MV-4-11 (cell line): Measurements from ENCODE around the gene CBX2.
"Not testable (repeated sequence)": the region's sequence is repeated elsewhere in the genome, so short reads cannot be mapped to it uniquely, and the experiment has no call there.

Experiments
- DNase-seq: peaks from one replicate; lab custom pipeline; 2025; lab: John Stamatoyannopoulos, UW

CBX2 gene

GRCh38 chr17:79769570-79770506 is 8.1 kb upstream of the CBX2 start:
- DNase-seq, result no peak

DNA sequence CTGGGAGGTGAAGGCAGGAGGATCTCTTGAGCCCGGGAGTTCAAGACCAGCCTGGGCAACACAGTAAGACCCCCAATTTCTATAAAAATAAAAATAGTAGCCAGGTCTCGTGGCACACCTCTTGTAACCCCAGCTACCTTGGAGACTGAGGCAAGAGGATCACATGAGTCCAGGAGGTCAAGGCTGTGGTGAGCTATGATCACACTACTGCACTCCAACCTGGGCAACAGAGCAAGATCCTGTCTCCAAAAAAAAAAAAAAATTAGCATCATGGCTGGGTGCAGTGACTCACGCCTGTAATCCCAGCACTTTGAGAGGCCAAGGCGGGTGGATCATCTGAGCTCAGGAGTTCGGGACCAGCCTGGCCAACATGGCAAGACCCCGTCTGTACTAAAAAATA is 6.7 kb upstream of the CBX2 start:
- DNase-seq, result no peak

DNA sequence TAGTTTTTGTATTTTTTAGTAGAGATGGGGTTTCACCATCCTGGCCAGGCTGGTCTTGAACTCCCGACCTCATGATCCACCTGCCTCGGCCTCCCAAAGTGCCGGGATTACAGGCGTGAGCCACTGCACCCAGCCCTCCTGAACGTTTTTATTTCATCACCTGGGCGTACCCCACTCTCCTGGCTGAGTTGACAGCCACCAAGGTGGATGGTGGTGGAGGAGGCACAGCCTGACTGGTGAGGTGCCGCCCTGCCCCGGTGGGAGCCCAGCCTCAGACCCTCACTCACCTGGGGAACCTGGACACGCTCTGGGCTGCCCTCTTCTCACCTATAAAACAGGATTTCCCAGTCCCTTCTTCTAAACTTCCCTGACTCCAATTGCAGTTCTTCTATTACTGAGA is 5.2 kb upstream of the CBX2 start:
- not testable (repeated sequence) for DNase-seq

- no peak for DNase-seq
Observed at GRCh38 chr17:79774561-79774975, 3.4 kb upstream of the CBX2 start.

DNA sequence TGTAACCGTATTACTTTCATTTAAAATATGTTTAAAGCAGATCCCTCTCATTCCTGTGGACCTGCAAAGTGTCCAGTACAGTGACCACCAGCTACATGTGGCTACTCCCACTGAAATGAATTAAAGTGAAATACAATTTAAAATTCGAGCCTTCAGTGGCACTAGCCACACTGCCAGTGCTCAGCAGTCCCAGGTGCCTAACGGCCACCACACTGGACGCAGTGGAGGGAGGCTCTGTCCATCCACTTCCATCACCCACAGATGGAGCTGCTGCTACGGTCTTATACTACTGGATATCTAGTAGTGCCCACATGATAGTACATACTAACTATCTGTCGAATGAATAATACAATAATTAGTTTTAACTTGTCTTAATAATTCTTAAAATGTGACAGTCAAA is 2.3 kb upstream of the CBX2 start:
- no peak for DNase-seq

GRCh38 chr17:79776376-79777119 is 1.4 kb upstream of the CBX2 start:
- no peak for DNase-seq

GRCh38 chr17:79777120-79777893 is 641 bp upstream of the CBX2 start:
- DNase-seq, result peak; percentile 43

DNA sequence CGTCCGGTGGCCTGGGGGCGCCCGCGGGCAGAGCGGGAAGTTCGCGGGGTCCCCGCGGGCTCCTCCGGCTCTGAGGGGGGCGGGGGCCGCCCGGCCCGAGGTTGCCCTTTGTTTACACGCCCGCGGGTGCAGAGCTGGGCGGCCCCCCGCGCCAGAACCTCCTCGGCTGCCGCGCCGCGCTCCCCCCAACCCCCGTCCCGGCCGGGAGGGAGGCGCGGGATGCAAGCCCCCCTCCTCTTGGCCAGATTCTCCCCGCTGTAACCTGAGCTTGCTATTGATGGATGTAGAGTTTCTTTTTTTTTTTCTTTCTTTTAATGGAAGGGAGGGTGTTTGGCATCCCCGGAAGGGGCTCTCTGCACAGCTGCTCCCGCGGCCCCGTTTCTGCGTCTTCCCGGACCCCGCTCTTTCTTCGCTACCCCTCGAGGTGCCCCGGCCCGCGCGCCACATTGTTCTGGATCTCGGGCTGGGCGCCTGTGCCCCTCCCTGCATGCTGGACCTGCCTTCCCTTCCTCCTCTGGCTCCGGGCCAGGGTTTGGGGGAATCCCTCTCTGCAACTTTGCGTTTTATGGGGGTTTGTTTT is 646 bp downstream of the CBX2 start:
- DNase-seq, result no peak

DNA sequence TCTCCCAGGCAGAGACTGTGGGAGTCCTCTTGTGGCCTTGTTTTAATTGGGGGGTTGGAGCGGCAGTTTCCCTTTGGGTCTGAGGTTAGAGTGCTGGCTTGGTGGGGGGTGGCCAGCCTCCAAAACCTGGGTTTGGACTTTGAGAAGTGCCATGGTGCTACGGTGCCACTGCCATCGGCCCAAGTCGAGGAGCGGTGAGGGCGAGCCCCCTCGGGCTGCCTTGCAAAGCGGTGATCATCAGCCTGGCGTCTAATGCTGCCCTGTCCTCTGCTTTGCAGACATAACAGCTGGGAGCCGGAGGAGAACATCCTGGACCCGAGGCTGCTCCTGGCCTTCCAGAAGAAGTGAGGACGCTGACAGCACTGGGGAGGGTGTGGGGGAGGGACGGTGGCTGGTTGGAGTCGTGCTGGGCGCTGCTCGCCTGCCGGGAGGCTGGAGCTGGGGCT is 1.2 kb downstream of the CBX2 start:
- no peak for DNase-seq

DNA sequence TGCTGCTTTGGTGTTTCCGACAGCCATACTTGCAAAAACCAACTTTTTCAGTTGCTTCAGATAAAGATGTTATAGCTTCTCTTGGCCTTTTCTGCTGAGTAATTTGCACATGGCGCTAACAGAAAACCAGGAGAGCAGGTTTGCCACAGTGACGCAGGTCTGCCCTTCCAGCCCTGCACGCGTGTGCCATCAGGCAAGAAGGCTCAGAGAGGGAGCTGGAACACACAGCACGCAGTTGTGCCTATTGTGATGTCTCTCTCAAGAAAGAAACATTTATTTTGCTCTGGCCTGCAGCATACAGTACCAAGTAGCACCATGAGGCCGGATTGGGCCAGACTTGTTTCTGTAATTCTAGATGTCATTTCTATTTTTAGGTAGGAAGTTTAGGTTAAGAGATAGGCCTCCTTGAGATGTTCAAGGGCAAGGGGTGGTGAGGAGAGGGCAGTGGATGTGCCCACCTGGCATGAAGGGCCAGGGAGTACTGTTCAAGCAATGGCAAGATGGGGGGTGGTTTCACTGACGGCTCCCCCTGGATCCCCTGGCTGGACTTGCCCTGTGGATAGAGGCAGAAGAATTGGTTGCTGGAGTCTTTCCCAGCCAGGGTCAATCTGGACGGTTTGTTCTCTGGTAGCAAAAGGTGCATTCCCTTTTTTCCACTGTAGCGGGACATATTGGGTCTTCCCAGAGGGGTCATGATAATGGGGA is 1.9 kb downstream of the CBX2 start:
- no peak for DNase-seq

DNA sequence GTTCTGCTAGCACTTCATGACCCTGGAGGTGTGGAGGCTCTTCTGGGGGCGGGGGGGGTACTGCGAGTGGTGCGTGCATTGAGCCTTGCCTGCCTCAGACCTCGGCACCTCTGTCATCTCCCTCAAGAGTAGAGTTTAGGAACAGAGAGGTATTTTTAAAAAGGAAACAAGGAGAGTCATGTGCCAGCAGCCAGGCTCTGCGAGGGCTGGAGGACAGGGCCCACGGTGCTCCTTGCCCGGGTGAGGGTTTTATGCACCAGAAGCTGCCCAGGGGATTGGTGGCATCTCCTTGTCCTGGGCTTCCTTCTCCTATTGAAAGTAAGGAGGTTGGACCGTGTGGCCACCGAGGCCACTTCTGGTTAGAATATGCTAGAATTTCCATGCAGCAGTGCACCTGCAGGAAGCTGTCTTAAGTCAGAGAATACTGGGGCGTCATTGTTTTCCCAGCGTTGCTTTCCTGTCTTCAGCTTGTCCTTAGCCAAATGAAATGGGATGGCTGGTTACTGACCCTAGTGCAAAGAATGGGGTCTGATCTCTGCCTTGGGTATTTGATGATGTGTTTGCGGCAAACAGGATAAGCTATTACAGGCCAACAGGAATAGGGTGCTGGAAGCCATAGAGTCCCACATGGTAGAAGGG is 3.2 kb downstream of the CBX2 start:
- no peak for DNase-seq

DNA sequence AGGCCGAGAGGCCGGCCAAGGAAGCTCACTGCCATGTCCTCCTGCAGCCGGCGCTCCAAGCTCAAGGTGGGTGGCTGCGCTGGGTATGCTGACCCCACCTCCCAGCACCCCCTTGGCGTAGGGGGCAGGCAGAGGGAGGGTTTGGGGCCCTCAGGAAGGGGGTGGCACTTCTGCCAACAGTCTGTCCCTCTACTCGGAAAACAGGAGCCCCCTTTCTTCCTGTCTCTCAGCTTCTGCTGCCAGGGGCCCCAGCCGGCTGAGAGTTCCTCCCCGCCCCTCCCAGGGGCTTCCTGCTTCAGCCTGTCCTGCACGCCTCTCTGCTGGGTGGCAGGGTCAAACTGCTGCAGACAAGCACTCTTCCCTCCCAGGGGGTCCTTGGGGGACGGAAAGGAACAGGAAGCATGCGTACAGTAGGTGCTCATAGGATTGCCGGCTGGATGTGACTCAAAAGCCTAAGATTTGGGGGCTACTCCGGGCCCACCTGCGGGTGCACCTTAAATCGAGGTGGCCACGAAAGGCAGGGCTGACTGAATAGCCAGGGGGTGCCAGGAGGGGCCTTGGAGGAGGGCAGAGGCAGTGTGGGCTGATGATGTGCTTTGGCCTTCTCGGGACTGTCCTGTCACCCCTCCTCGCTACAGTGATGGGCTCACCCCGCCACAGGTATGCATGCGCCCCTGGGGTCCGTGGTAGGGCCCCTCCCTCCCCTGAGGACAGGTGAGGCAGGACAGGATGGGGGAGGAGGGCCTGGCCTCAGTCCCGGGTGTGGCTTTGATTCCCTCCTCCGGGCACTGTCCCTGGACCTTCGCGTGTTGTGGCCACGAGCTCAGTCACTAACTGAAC is 4.0 kb downstream of the CBX2 start:
- no peak for DNase-seq

- no peak for DNase-seq
Observed at GRCh38 chr17:79783891-79784290, 5.9 kb downstream of the CBX2 start.

DNA sequence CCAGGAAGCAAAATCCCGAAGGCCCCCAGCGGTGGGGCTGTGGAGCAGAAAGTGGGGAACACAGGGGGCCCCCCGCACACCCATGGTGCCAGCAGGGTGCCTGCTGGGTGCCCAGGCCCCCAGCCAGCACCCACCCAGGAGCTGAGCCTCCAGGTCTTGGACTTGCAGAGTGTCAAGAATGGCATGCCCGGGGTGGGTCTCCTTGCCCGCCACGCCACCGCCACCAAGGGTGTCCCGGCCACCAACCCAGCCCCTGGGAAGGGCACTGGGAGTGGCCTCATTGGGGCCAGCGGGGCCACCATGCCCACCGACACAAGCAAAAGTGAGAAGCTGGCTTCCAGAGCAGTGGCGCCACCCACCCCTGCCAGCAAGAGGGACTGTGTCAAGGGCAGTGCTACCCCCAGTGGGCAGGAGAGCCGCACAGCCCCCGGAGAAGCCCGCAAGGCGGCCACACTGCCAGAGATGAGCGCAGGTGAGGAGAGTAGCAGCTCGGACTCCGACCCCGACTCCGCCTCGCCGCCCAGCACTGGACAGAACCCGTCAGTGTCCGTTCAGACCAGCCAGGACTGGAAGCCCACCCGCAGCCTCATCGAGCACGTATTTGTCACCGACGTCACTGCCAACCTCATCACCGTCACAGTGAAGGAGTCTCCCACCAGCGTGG is 6.5 kb downstream of the CBX2 start:
- DNase-seq, result no peak

GRCh38 chr17:79785017-79785899 is 7.3 kb downstream of the CBX2 start:
- no peak for DNase-seq

DNA sequence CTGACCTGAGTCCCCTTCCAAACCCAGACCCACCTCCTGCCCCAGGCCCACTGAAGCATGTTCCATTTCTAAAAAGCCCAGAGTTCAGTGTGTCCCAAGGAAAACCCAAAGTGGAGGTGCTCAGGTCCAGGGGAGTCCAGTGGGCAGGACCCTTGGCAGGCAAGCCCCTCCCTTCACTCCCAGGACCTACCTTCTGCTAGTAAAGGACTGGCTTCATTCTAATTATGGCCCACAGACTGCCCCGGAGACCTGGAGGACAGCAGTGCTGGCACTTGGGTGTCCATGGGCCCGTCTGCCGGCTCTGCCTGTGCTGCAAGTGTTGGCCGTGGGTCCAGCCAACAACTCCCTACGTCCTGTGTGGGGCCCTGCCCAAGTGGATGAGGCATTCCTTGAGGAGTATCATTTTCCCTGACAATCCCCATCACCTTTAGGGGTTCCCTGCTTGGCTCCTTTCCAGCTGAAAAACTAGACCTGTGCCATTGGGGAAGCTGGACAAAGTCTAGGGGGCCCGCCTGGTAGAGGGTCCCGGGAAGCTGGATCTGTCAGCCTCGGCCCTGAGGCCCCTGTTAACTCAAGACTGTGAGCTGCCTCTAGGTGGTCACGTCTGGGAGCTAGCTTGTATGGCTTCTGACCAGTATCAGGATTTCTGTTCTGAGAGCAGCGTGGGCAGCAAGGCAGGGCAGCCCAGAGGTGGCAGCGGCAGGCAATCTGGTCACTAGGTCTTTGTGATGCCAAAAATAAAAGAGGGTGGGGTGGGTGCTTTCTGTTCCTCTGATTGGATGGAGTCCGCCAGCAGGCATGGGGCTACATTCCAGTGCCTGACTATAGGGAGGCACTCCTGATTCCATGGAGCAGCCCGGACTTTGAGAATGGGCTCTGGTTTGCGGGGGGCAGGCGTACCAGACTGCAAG is 8.2 kb downstream of the CBX2 start:
- no peak for DNase-seq

GRCh38 chr17:79786930-79787643 is 9.1 kb downstream of the CBX2 start:
- DNase-seq, result no peak
